Measurements from ENCODE around the gene TBCD.

TBCD gene

DNA sequence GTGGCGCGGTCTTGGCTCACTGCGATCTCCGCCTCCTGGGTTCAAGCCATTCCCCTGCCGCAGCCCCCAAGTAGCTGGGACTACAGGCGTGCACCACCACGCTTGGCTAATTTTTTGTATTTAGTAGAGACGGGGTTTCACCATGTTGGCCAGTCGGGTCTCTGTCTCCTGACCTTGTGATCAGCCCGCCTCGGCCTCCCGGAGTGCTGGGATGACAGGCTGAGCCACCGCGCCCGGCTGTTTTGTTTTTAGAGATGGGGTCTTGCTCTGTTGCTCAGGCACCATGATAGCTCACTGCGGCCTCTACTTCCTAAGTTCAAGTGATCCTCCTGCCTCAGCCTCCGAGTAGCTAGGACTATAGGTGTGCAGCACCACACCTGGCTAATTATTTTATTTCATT is 60.7 kb downstream of the TBCD start:
- no peak for DNase-seq

DNA sequence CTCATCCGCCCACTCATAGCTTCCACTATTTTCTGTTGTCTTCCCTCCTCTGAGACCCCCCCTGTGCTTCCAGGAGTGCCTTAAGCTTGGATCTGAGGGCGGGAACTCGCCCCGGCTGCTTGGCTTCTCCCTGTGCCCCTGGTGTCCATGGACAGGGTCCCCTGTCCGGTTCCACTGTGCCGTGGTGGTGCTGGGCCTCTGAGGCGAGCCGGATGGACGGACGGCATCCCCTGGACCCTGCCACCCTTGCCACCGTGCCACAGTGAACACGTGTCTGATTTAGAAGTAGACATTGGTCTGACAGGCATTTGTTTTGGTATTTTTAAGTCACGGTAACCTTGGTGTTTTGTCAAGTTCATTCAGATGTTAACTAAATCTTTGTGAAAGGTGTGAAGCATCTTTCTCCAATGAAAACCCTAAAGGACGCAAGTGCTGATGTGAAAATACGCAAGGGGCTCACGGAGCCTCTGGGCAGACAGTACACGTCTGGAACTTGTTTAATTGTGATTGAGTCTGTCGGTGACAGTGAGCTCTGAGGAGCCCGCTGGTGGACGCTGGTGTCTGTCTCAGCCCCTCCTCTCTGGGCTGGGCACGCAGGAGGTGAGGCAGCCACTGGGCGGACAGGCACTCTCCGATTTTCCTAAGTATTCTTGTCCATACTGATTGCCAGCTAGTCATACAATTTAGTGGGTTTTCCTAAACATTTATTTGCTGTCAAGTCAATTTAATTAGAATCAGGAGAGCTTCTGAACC is 61.6 kb downstream of the TBCD start:
- no peak for DNase-seq

GRCh38 chr17:82814834-82815233 is 63.0 kb downstream of the TBCD start:
- DNase-seq = no peak

- DNase-seq = no peak
These were observed 63.5 kb downstream of the TBCD start for GRCh38 chr17:82815354-82815753.

- DNase-seq = no peak
These were observed 64.0 kb downstream of the TBCD start for GRCh38 chr17:82815790-82816305.

DNA sequence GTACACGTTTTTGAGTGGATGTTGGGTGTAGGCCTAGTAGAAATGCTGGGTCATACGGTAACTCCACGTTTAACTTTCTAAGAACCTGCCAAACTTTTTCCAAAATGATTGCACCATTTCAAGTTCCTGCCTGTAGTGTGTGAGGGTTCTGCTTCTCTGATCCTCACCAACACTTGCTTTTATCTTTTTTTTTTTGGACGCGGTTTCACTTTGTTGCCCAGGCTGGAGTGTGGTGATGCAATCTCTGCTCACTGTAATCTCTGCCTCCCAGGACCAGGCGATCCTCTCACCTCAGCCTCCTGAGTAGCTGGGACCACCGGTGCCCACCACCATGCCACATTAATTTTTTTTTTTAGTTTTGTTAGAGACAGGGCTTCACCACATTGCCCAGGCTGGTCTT is 64.5 kb downstream of the TBCD start:
- DNase-seq = no peak

- no peak for DNase-seq
These were observed 66.1 kb downstream of the TBCD start for GRCh38 chr17:82817947-82818346.

GRCh38 chr17:82820278-82821251 is 68.7 kb downstream of the TBCD start:
- no peak for DNase-seq

GRCh38 chr17:82821554-82821953 is 69.7 kb downstream of the TBCD start:
- DNase-seq = no peak

DNA sequence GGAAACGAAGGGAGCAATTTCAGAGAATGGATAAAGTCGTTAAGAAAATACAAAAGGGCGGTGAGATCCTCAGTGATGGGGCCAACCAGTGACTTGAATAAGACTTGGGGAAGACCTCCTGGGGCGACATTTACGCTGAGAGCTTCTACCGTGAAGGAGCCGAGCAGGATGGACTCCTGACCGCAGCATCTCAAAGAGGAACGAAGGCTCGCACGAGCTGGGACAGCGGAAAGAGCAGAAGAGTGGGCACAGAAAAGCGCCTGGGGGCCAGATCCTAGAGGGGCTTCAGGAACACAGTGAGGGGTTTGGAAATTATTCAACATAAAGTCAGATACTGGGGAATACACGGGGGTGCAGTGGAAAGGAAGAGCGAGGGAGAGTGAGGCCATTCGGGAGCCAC is 70.4 kb downstream of the TBCD start:
- DNase-seq = no peak

DNA sequence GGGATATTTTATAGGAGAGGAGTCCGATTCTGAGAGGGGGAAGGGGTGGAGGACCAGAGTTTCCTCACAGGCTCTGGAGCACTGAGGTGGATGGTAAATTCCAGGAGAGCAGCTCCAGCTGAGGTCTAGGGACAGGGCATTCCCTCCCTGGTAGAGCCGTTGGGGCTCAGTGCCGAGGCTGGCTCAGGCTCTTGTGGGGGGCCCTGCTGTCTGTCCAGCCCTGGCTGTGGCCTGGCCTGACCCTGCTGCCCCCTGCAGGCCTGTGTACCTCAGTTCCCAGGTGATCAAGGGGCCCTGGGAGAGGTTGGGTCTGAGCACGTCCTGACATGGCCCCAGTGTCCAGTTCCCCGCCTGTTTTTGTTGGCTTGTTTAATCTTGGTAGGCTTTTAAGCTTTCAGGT is 71.1 kb downstream of the TBCD start:
- no peak for DNase-seq

DNA sequence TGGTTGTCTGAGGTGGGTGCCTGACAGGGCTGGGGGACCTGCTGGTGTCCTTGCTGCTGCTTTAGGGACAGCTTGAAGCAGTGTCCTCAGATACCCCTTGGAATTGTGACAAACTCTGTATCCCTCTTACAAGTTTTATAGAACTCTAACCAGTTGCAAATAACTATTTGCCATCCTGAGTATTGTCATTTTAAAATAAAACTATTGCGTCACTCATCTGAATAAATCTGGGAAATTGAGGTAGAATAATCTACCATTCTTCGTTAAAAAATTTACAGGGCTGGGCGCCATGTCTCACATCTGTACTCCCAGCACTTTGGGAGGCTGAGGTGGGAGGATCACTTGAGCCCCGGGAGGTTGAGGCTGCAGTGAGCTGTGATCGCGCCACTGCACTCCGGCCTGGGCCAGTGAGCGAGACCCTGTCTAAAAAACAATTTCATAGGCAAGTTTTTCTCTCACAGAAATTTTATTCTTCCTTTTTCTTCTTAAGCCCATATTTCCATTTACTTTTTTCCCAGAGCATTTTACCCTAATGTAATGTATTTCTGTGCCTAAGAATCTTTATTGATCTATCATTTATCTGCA is 73.8 kb downstream of the TBCD start:
- no peak for DNase-seq

GRCh38 chr17:82826211-82826610 is 74.3 kb downstream of the TBCD start:
- no peak for DNase-seq

- DNase-seq = no peak
These were observed 75.1 kb downstream of the TBCD start for GRCh38 chr17:82826956-82827355.

GRCh38 chr17:82828875-82829487 is 77.1 kb downstream of the TBCD start:
- no peak for DNase-seq

GRCh38 chr17:82830249-82830661 is 78.4 kb downstream of the TBCD start:
- DNase-seq = no peak

GRCh38 chr17:82831041-82831817 is 79.4 kb downstream of the TBCD start:
- no peak for DNase-seq

DNA sequence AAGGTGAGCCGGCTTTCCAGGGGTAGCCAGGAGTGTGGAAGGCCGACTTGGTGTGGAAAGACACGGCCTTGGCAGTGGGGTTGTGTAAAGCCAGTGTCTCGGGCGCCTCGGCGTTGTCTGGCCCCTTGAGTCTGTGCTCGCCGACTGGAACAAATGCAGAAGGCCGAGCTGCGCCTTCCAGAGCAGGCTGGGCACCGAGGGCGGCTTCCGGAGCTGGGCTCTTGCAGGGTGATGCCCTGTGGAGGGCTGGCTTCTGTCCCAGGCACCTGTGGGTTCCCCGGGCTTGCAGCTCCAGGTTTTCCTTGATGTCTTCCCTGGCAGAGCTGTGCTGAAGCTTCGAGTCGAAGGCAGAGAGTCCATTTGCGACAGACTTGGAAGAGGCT is 79.9 kb downstream of the TBCD start:
- DNase-seq = no peak

- DNase-seq = no peak
These were observed 80.5 kb downstream of the TBCD start for GRCh38 chr17:82832411-82832810.

- no peak for DNase-seq
These were observed 81.1 kb downstream of the TBCD start for GRCh38 chr17:82832881-82833475.

DNA sequence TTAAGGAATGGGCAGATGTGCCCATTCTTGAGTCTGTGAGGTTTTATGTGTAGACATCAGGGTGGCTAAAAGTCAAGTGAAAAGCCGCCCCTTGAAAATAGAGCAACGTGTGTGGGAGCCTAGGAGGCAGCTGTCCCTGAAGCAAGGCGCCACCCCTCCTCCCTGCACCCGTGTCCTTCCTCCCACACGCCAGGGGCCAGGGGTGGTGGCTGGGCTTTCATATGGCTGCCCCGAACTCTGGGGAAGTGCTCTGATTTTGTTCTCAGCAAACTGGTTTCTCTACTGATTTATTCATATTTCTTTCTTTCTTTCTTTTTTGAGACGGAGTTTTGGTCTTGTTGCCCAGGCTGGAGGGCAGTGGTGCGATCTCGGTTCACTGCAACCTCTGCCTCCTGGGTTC is 83.3 kb downstream of the TBCD start:
- no peak for DNase-seq

All from NCI-H1417 treated with DMSO at 0.1 percent for 48 hours (cell line).